Lung (tissue), 12 donors: ENCODE data around the gene OSBPL9. TPM values are rescaled to one million over a fixed set of nuclear protein-coding genes. Genes with fewer than 3 reads are reported as not detected.

Experiments used
- ATAC-seq: fragments of 200-7000 bp; cut with Tn5 transposase; one replicate; pipeline ENCODE4 v1.9.1; 2020; ENCODE audit warnings: moderate number of reproducible peaks; ENCODE audit not compliant: insufficient read depth, low FRiP score
- DNase-seq, 3 donors: peaks; one replicate each; pipeline ENCODE4 v3.0.0-alpha.2; 2013 to 2017
- H3K27ac ChIP-seq, 2 donors: one replicate each; pipeline ENCODE4 v1.5.1; 2013; ENCODE audit warnings: mild to moderate bottlenecking in 2 of 2, moderate library complexity in 2 of 2, control low read depth in 1 of 2, inconsistent platforms in 1 of 2, low read depth in 1 of 2, low read length in 1 of 2
- H3K27me3 ChIP-seq, 3 donors: one replicate each; pipeline ENCODE4 v1.5.1; 2013; ENCODE audit warnings: low read length in 2 of 3; ENCODE audit not compliant: control insufficient read depth in 3 of 3, insufficient read depth in 3 of 3
- H3K36me3 ChIP-seq, 4 donors: one replicate each; pipeline ENCODE4 v1.5.1; 2013; ENCODE audit warnings: low read length in 4 of 4, mild to moderate bottlenecking in 1 of 4, moderate library complexity in 1 of 4; ENCODE audit not compliant: control insufficient read depth in 4 of 4, insufficient read depth in 4 of 4
- H3K4me1 ChIP-seq, 5 donors: one replicate each; pipeline ENCODE4 v1.5.1; 2013; ENCODE audit warnings: low read length in 5 of 5, mild to moderate bottlenecking in 2 of 5, moderate library complexity in 1 of 5; ENCODE audit not compliant: control insufficient read depth in 5 of 5, insufficient read depth in 5 of 5
- H3K4me3 ChIP-seq: one replicate; pipeline ENCODE4 v1.5.1; 2013; ENCODE audit warnings: mild to moderate bottlenecking, control low read depth, moderate library complexity
- H3K9ac ChIP-seq, 2 donors: one replicate each; pipeline ENCODE4 v1.5.1; 2013; ENCODE audit warnings: low read length in 2 of 2, control low read depth in 1 of 2; ENCODE audit not compliant: insufficient read depth in 1 of 2
- H3K9me3 ChIP-seq, 4 donors: one replicate each; pipeline ENCODE4 v1.5.1; 2013; ENCODE audit warnings: low read length in 3 of 4, mild to moderate bottlenecking in 1 of 4, moderate library complexity in 1 of 4; ENCODE audit not compliant: control insufficient read depth in 4 of 4, insufficient read depth in 3 of 4
- CTCF ChIP-seq: IDR thresholded peaks from 2 replicates; pipeline ENCODE4 v1.5.1; 2012; ENCODE audit warnings: mild to moderate bottlenecking; ENCODE audit errors: control extremely low read depth, extremely low read depth
- WGBS, 2 donors: extraction: QIAGEN DNeasy Blood & Tissue Kit; methylation state at CpG; one replicate each; pipeline ENCODE4 v1.1.7; 2013; 5-methylcytosine and 5-hydroxymethylcytosine counted together
- polyA plus RNA-seq, 2 donors: library from polyadenylated mRNA; stranded (reverse); fragments of 200-250 nt; gene quantifications; one replicate each; pipeline ENCODE4 v1.2.1, GENCODE V29; 2013
- total RNA-seq, 2 donors: library from RNA; depleted of rRNA in 1 of 2; stranded (reverse); fragments of >200 nt in 1 of 2; gene quantifications; one replicate each; pipeline ENCODE4 v1.2.1, GENCODE V29; 2014 to 2021
- donor health status: control.
- donor health status: control.
- donor health status: Bipolar disorder and iron deficiency.
- donor health status: healthy.
- donor health status: DM: yes; HTN: yes; CAD: no.

The OSBPL9 gene
- total and polyA plus RNA-seq, 4 donors, result 36.8 to 135 (median 72.4) TPM

GRCh38 chr1:51758310-51758709 lies 141.4 kb downstream of the OSBPL9 start:
- Histone ChIP-seq H3K4me3 (no peak overlapping the region), H3K9ac (no peak overlapping the region), H3K27ac (no peak overlapping the region), H3K27me3 (no peaks in the 10 kb centered on the region), H3K36me3 (peaks cover 0 to 5% (median 2%) of the 10 kb centered on the region in 4 donors), H3K4me1 (peaks cover 0 to 6% (median 0%) of the 10 kb centered on the region in 5 donors), H3K9me3 (no peaks in the 10 kb centered on the region)
- ATAC-seq, result no peak
- WGBS, 2 donors, result 84 to 93% methylated on average over 4 of the region's 4 CpGs
- TF ChIP-seq CTCF, result no peak
- no peak for DNase-seq

- H3K4me1 ChIP-seq, result peaks cover 0 to 2% (median 0%) of the 10 kb centered on the region in 5 donors
Observed at GRCh38 chr1:51760872-51761271, 144.0 kb downstream of the OSBPL9 start.

GRCh38 chr1:51761351-51761750 lies 144.5 kb downstream of the OSBPL9 start:
- no peaks in the 10 kb centered on the region for H3K27me3 ChIP-seq
- no peaks in the 10 kb centered on the region for H3K9me3 ChIP-seq
- H3K4me1 ChIP-seq, result peaks cover 0 to 2% (median 0%) of the 10 kb centered on the region in 5 donors
- H3K4me3 ChIP-seq, result no peak overlapping the region
- 76 to 90% methylated on average over 1 of the region's 1 CpG for WGBS, 2 donors
- peaks cover 0 to 6% (median 3%) of the 10 kb centered on the region in 4 donors for H3K36me3 ChIP-seq
- ATAC-seq (no peak), DNase-seq (no peak)
- no peak for TF ChIP-seq CTCF
- no peak overlapping the region for H3K9ac ChIP-seq
- H3K27ac ChIP-seq, result no peak overlapping the region

More at GRCh38 chr1:51760872-51761271, 144.0 kb downstream of the OSBPL9 start:
- ATAC-seq, result no peak
- H3K27me3 ChIP-seq, result no peaks in the 10 kb centered on the region
- WGBS, 2 donors, result 87 to 94% methylated on average over 3 of the region's 3 CpGs
- peaks cover 0 to 3% (median under 1%) of the 10 kb centered on the region in 4 donors for H3K36me3 ChIP-seq
- H3K9me3 ChIP-seq, result no peaks in the 10 kb centered on the region
- no peak overlapping the region for H3K27ac ChIP-seq
- DNase-seq, result no peak
- TF ChIP-seq CTCF, result no peak
- H3K9ac ChIP-seq, result no peak overlapping the region
- no peak overlapping the region for H3K4me3 ChIP-seq

- 79 to 84% methylated on average over 6 of the region's 6 CpGs for WGBS, 2 donors
Observed at GRCh38 chr1:51768971-51769588, 152.2 kb downstream of the OSBPL9 start.

More at GRCh38 chr1:51768971-51769588, 152.2 kb downstream of the OSBPL9 start:
- Histone ChIP-seq H3K36me3 (peaks cover 7 to 34% (median 20%) of the 10 kb centered on the region in 4 donors), H3K27me3 (no peaks in the 10 kb centered on the region), H3K9ac (no peak overlapping the region), H3K27ac (no peak overlapping the region), H3K4me1 (peaks cover 0 to 7% (median 0%) of the 10 kb centered on the region in 5 donors), H3K9me3 (no peaks in the 10 kb centered on the region), H3K4me3 (no peak overlapping the region)
- TF ChIP-seq CTCF, result peak; percentile 48
- no peak for ATAC-seq
- DNase-seq, result peak; percentile 32 to 78 (median 71)
